Skeletal muscle tissue (tissue), 4 donors: ENCODE measurements around the gene PXT1. TPM values are rescaled to one million over a fixed set of nuclear protein-coding genes. Genes with fewer than 3 reads are reported as not detected.

Experiments used
- H3K27ac ChIP-seq: one replicate; pipeline ENCODE4 v1.7.0; 2013; ENCODE audit warnings: mild to moderate bottlenecking, low read depth, low read length, inconsistent platforms
- H3K27me3 ChIP-seq, 3 donors: one replicate each; pipeline ENCODE4 v1.7.0; 2013; ENCODE audit warnings: low read length in 3 of 3; ENCODE audit not compliant: control insufficient read depth in 3 of 3, insufficient read depth in 3 of 3
- H3K36me3 ChIP-seq, 3 donors: one replicate each; pipeline ENCODE4 v1.7.0; 2013; ENCODE audit warnings: low read length in 3 of 3; ENCODE audit not compliant: control insufficient read depth in 3 of 3, insufficient read depth in 3 of 3
- H3K4me1 ChIP-seq, 3 donors: one replicate each; pipeline ENCODE4 v1.7.0; 2013; ENCODE audit warnings: low read length in 3 of 3, mild to moderate bottlenecking in 3 of 3; ENCODE audit not compliant: control insufficient read depth in 3 of 3, insufficient read depth in 3 of 3
- H3K4me3 ChIP-seq, 3 donors: one replicate each; pipeline ENCODE4 v1.7.0; 2013; ENCODE audit warnings: low read length in 3 of 3
- H3K9ac ChIP-seq, 3 donors: one replicate each; pipeline ENCODE4 v1.7.0; 2013; ENCODE audit warnings: low read length in 3 of 3, mild to moderate bottlenecking in 3 of 3, moderate library complexity in 2 of 3, low read depth in 1 of 3
- H3K9me3 ChIP-seq, 3 donors: one replicate each; pipeline ENCODE4 v1.7.0; 2013; ENCODE audit warnings: low read length in 3 of 3; ENCODE audit not compliant: control insufficient read depth in 3 of 3
- total RNA-seq: library from RNA; depleted of rRNA; stranded (reverse); fragments of >200 nt; gene quantifications from one replicate; pipeline ENCODE4 v1.2.3, GENCODE V29; 2014
- donor health status: Osteomylitis.

The PXT1 gene
- total RNA-seq, 1 donor from 2014 or later: not detected

DNA sequence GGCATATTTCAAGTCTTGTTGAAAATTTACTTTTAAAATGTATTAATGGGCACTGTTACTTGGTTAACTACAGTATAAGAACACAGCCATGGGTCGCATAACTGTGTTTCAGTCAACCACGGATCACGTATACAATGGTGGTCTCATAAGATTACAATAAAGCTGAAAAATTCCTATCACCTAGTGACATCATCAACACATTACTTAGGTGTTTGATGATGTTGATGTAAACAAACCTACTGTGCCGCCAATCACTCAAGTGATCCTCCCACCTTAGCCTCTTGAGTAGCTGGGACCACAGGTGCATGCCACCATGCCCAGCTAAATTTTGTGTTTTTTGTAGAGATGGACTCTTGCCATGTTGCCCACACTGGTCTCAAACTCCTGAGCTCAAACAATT lies 38.5 kb downstream of the PXT1 start:
- H3K4me3 ChIP-seq: no peak overlapping the region
- H3K27me3 ChIP-seq: peaks cover 0 to 2% (median 0%) of the 10 kb centered on the region in 3 donors
- H3K36me3 ChIP-seq: no peaks in the 10 kb centered on the region

DNA sequence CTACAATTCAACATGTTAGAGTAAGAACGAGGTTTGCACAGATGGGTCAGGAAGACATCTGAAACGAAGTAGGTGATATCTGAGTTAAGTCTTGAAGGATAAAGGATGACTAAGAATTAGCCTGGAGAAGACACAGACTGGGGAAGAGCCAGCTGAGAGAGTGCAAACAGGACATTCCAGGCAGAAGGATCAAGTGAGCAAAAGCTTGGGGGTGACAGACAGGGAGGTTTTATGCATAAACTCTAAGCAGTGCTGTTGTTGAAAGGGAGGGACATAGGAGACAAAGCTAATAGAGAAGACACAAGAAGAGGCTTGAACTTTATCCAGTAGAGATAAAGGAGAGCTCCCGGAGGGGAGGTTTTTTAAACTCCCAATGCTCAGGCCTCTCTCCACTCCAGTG lies 40.2 kb downstream of the PXT1 start:
- Histone ChIP-seq H3K4me1 (no peaks in the 10 kb centered on the region), H3K27me3 (peaks cover 0 to 2% (median 0%) of the 10 kb centered on the region in 3 donors), H3K27ac (no peak overlapping the region), H3K36me3 (no peaks in the 10 kb centered on the region), H3K9ac (no peak overlapping the region), H3K9me3 (no peaks in the 10 kb centered on the region), H3K4me3 (no peak overlapping the region)

More for the DNA sequence above, 38.5 kb downstream of the PXT1 start:
- Histone ChIP-seq H3K27ac (no peak overlapping the region), H3K9me3 (no peaks in the 10 kb centered on the region), H3K4me1 (no peaks in the 10 kb centered on the region), H3K9ac (no peak overlapping the region)

DNA sequence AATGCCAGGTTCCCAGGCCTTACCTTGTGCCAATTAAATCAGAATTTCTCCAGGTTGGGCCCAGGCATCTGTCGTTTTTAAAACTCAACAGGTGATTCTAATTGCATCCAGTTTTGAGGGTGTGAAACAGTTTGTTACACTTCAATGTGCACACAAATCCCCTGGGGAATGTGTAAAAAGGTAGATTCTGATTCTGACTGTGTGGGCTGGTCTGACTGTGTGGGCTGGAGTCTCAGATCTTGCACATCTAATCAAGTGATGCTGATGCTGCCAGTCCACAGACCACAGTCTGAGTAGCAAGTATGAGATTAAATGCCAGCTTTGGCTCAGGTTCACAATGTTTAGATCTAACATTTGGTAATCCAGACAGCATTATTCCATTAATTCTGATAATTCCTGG lies 42.7 kb downstream of the PXT1 start:
- Histone ChIP-seq H3K9ac (no peak overlapping the region), H3K9me3 (no peaks in the 10 kb centered on the region), H3K4me3 (no peak overlapping the region), H3K27me3 (peaks cover 0 to 2% (median 0%) of the 10 kb centered on the region in 3 donors), H3K27ac (no peak overlapping the region), H3K36me3 (no peaks in the 10 kb centered on the region), H3K4me1 (no peaks in the 10 kb centered on the region)

- H3K9ac ChIP-seq: no peak overlapping the region
- H3K27ac ChIP-seq: no peak overlapping the region
- no peaks in the 10 kb centered on the region for H3K36me3 ChIP-seq
- H3K4me1 ChIP-seq: peaks cover 0 to 6% (median 4%) of the 10 kb centered on the region in 3 donors
- no peak overlapping the region for H3K4me3 ChIP-seq
- no peaks in the 10 kb centered on the region for H3K9me3 ChIP-seq
- H3K27me3 ChIP-seq: peaks cover 0 to 5% (median 0%) of the 10 kb centered on the region in 3 donors
Measured at GRCh38 chr6:36392621-36393020, 50.0 kb downstream of the PXT1 start.

- H3K4me3 ChIP-seq: no peak overlapping the region
- H3K27me3 ChIP-seq: peaks cover 5 to 26% (median 23%) of the 10 kb centered on the region in 3 donors
Measured at GRCh38 chr6:36389353-36389752, 53.3 kb downstream of the PXT1 start.

DNA sequence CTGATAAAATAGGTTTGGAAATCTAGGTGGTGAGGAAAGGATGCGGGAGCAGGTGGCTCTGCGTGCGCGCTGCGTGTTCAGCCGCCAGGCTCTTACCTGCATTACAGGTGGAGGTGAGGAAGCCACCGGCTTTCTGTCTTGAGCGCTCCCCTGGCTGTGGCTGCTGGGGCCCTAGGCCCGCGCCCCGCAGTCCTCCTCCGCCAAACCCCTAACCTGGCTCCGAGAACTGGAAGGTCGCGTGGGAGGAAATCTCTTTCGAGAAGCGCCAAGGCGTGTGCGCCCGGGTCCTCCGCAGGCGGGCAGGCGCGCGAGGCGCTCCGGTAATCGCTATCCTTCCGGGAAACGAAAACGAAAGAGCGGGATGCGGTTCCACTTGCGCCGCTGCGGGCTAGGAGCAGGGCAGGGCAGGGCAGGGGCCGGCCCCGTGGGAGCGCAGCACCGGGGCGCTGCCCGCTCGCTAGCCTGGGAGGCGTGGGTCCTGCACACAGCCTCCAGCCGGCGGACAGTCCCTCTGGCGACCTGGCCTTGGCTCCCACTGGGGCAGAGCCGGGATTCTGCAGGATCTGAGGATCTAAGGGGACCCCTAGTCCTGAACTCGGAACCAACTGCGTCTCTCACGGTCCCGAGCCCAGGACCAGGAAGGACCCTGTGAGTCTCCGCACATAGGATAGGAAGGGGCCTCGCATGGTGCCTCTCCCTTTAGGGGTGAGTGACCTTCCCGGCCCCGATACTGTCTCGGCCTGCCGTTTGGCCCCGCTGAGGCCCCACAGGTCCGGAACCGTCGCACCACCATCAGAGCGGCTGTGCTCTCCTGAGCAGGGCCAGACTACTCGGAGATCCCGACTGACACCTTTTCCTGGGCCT lies 55.0 kb downstream of the PXT1 start, which contains the start of gene ETV7:
Gene ETV7 (minus strand): TSS at position 230 of the 864 bp plus-strand sequence. CDS start 128 bp downstream, at position 102.
- Histone ChIP-seq H3K9me3 (no peaks in the 10 kb centered on the region), H3K27me3 (peaks cover 10 to 30% (median 28%) of the 10 kb centered on the region in 3 donors), H3K4me3 (peak within 1 kb of the TSS; percentile 77 to 88 (median 82)), H3K27ac (no peak within 1 kb of the TSS), H3K9ac (peak within 1 kb of the TSS; percentile 64 to 81 (median 81)), H3K36me3 (no peaks in the 10 kb centered on the region), H3K4me1 (peaks cover 15 to 21% (median 20%) of the 10 kb centered on the region in 3 donors)

More at GRCh38 chr6:36389353-36389752, 53.3 kb downstream of the PXT1 start:
- no peak overlapping the region for H3K9ac ChIP-seq
- no peaks in the 10 kb centered on the region for H3K9me3 ChIP-seq
- no peaks in the 10 kb centered on the region for H3K36me3 ChIP-seq
- peaks cover 15 to 21% (median 20%) of the 10 kb centered on the region in 3 donors for H3K4me1 ChIP-seq
- H3K27ac ChIP-seq: no peak overlapping the region

DNA sequence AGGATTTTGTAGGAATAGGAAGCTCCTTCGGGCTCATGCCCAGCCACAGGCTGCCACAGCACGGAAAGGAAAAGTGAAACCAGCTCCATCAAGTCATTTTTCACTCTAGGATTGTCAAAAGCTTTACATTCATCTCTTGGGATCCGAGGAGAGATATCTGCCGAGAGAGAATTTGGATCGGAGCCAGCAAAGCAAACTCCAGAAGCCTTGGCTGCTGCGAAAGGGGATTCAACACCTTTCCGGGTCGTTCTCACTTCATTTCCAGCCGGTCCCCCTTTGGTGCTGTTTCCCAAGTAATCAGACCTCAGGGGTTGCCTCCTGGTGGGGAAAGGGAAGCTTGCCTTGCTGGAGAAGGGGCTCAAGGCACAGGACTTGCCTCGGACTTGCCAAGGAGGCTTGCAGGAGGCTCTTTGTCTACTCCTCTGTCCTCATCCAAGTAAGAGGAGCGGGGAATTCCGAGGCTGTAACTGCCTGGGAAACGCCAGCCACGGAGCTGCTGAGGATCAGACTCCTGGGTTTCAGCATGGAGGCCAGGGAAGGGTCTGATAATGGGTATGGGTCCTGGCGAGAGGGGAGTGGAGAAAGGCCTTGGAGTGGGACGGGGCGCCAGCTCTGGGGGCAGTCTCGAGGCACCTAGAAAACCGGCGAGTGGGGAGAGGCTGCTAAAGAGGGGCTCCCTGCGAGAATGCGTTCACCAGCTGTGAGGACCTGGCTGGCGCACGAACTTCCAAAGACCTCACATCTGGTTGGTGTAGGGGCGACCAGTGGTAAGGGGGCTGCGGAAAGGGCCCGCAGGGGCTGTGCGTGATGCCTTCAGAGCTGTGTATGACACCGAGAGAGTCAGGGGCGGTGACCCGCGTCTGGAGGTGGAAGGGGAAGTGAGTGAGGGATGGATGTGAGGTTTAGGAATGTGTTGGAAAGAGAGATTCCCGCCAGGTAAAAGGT lies 55.9 kb downstream of the PXT1 start:
- Histone ChIP-seq H3K4me3 (peak overlapping the region; percentile 77 to 88 (median 82)), H3K27me3 (peaks cover 10 to 30% (median 28%) of the 10 kb centered on the region in 3 donors), H3K4me1 (peaks cover 15 to 21% (median 20%) of the 10 kb centered on the region in 3 donors), H3K9ac (peak overlapping the region; percentile 64 to 81 (median 81)), H3K9me3 (no peaks in the 10 kb centered on the region), H3K27ac (no peak overlapping the region), H3K36me3 (no peaks in the 10 kb centered on the region)

DNA sequence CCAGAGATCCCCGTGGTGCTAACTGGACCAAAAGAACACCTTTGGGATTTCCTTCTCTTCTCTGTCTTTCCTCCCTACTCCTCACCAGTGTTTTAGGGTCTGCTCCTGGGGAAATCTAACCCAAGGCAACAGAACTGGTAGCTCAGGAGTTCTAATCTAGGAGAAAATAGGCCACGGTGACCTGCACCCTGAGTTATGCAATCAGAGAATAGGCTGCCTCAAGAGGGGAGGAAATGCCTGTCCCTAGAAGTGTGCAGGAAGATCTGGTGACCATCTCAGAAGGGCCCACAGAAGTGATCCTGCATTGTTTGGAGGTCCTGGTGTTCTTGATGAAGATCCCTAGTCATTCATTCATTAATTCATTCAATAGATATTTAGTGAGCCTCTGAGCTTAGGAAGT lies 58.6 kb downstream of the PXT1 start:
- H3K27me3 ChIP-seq: peaks cover 10 to 30% (median 28%) of the 10 kb centered on the region in 3 donors
- peaks cover 15 to 21% (median 20%) of the 10 kb centered on the region in 3 donors for H3K4me1 ChIP-seq
- H3K27ac ChIP-seq: no peak overlapping the region
- no peaks in the 10 kb centered on the region for H3K36me3 ChIP-seq
- H3K4me3 ChIP-seq: no peak overlapping the region
- no peak overlapping the region for H3K9ac ChIP-seq
- H3K9me3 ChIP-seq: no peaks in the 10 kb centered on the region

DNA sequence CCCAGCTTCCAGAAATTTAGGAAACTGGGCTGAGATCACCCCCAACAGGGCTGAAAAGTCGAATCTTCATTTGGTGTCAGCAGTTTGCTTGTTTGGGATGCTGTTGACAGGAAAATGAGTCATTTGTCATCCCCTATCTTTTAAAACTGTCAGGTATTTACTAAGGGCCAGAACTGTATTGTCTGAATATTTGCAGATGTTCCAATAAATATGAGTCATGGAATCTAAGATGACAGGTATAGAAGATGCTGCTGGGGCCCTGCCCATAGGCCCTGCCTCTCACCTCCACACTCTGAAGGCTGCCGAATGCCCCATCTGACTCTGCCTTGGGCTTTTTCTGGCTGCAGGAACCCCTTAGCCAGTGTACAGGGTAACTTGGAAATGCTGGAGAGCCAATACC lies 59.0 kb downstream of the PXT1 start:
- Histone ChIP-seq H3K36me3 (no peaks in the 10 kb centered on the region), H3K4me3 (no peak overlapping the region), H3K27me3 (peaks cover 10 to 30% (median 28%) of the 10 kb centered on the region in 3 donors), H3K9me3 (no peaks in the 10 kb centered on the region), H3K27ac (no peak overlapping the region), H3K9ac (no peak overlapping the region), H3K4me1 (peaks cover 15 to 21% (median 20%) of the 10 kb centered on the region in 3 donors)
